ENCODE results near the gene IQGAP2. TPM values are rescaled to one million over a fixed set of nuclear protein-coding genes. Genes with fewer than 3 reads are reported as not detected.

The IQGAP2 gene
- total RNA-seq, 1 donor from 2014 or later, result 8.8 TPM

DNA sequence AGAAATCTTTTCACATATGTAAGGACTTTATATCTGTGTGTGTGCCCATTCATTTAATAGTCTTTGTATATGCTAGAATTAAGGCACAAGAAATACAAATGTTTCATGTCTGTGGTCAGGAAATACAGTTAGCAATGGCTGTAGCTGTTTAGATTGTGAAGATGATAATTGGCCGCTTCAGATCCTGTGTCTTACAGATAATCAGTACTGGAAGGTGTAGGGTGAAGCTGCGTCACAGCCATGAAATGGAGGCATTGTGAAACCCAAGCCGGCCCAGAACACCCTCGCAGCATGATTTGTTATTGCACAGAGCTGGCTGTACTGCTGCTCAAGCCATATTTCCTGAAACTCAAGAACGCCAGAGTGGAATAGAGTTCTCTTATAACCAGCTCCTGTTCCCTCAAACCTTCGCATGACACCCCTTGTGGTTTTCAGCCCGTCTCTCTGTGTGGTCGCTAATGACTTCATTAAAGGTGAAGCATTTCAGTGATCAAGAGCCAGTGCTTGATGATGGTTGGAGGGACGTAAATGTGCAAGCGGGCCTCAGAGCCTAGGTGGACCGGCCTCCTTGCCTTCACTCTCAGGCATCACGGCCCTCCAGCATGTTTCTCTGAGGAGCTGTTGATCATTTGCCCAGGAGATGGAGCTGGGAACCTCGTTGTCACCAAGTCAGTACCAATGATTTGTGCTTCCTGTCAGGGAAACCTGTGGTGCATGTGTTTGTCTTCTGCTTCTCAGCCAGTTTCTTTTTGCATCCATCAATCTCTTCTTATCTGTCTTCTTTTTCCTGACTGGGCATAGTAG lies 140.0 kb downstream of the IQGAP2 start:
- no peak for TF ChIP-seq CTCF (IDR thresholded peaks at IDR 0.05)

DNA sequence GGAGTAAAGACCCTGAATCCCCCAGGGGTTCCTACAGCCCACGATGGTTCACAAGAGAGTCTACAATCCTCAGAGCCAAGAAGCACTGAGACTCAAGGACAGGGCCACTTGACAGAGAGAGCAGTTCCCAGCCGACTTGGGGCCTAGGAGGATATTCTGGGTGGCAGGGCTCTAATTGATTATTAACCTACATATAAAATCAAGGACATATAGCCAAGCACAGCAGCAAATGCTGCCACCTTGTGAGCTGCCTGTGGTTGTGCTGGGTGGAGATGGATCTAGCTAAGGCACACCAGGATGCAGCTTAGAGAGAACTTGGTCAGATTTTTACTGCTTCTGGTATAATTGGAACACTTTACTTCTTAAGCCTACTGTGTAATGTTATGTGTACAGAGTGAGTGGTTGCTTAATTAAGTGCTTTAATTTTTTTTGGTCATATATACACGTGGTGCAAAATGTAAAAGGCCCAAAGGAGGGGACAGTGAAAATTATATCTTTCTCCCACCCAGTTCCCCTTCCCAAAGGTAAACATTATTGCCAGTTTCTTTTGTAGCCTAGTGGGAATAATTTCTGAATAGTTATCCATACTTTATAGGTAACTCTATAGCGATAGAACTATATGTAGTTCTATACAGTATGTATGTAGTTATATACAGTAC lies 141.3 kb downstream of the IQGAP2 start:
- Mint-ChIP-seq H3K36me3 (ENCODE audit: unreplicated experiment) (no peaks in the 10 kb centered on the region), H3K27ac (ENCODE audit: unreplicated experiment) (no peak overlapping the region), H3K4me1 (ENCODE audit: unreplicated experiment) (peaks cover 2% of the 10 kb centered on the region), H3K4me3 (ENCODE audit: unreplicated experiment) (no peak overlapping the region), H3K27me3 (ENCODE audit: unreplicated experiment) (peaks cover 4% of the 10 kb centered on the region), H3K9me3 (ENCODE audit: unreplicated experiment) (no peaks in the 10 kb centered on the region)
- TF ChIP-seq CTCF (IDR thresholded peaks at IDR 0.05), result peak; percentile 86
- no peak for DNase-seq (ENCODE audit: extremely low spot score, unreplicated experiment)

More for the DNA sequence above, 140.0 kb downstream of the IQGAP2 start:
- Mint-ChIP-seq H3K36me3 (ENCODE audit: unreplicated experiment) (no peaks in the 10 kb centered on the region), H3K4me1 (ENCODE audit: unreplicated experiment) (peaks cover 2% of the 10 kb centered on the region), H3K27ac (ENCODE audit: unreplicated experiment) (no peak overlapping the region), H3K9me3 (ENCODE audit: unreplicated experiment) (no peaks in the 10 kb centered on the region), H3K4me3 (ENCODE audit: unreplicated experiment) (no peak overlapping the region), H3K27me3 (ENCODE audit: unreplicated experiment) (peaks cover 4% of the 10 kb centered on the region)
- no peak for DNase-seq (ENCODE audit: extremely low spot score, unreplicated experiment)

DNA sequence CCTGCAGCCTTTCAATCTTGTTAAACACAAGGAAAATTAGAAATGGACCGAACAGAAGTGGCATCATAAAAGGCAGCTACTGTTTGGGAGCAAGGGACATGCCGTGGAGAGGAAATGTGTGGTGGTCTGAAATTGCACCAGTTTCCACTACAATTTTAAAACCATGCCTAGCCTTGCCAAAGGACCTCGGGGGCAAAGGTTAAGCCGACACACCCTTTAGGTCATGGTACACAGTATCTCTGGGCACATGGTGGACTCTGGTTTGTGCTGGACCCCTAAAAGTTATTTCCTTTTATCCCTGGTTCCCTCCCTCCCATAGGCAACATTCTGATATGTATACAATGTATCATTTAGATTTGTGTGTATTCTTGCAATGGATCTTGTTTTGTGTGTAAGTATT lies 142.1 kb downstream of the IQGAP2 start:
- Mint-ChIP-seq H3K36me3 (ENCODE audit: unreplicated experiment) (no peaks in the 10 kb centered on the region), H3K4me3 (ENCODE audit: unreplicated experiment) (no peak overlapping the region), H3K9me3 (ENCODE audit: unreplicated experiment) (no peaks in the 10 kb centered on the region), H3K27me3 (ENCODE audit: unreplicated experiment) (peaks cover 2% of the 10 kb centered on the region), H3K27ac (ENCODE audit: unreplicated experiment) (no peak overlapping the region), H3K4me1 (ENCODE audit: unreplicated experiment) (peaks cover 2% of the 10 kb centered on the region)
- no peak for DNase-seq (ENCODE audit: extremely low spot score, unreplicated experiment)
- no peak for TF ChIP-seq CTCF (IDR thresholded peaks at IDR 0.05)

DNA sequence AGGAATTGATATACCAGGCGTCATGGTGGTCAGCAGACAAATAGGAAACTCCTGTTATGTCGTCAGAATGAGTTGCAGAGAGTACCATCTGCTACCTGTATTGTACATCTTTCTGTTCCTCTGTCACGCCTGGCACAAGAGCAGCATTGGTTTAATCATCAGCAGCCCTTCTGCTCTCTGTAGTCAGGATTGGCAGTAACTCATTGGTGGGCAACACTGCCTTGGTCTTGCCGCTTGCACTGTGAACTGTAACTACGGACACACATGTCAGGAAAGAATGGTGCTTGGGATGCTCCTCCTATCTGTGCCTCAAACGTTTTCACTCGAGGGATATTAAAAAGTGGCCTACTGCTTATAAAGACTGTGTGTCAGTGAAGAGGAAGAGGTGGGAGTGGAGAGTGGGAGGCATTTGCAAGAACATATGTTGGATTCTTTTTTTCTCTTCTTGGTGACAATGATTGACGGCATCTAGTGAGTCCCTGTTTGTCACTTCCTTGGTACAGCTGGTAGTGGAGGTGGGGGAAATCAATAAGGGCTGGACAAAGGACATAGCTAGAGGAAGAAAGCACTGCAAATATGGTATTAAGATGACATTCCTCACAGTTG lies 143.5 kb downstream of the IQGAP2 start:
- H3K4me1 Mint-ChIP-seq (ENCODE audit: unreplicated experiment), result peaks cover 2% of the 10 kb centered on the region
- H3K4me3 Mint-ChIP-seq (ENCODE audit: unreplicated experiment), result no peak overlapping the region
- H3K9me3 Mint-ChIP-seq (ENCODE audit: unreplicated experiment), result no peaks in the 10 kb centered on the region
- no peaks in the 10 kb centered on the region for H3K36me3 Mint-ChIP-seq (ENCODE audit: unreplicated experiment)
- TF ChIP-seq CTCF (IDR thresholded peaks at IDR 0.05), result no peak
- no peak overlapping the region for H3K27ac Mint-ChIP-seq (ENCODE audit: unreplicated experiment)
- DNase-seq (ENCODE audit: extremely low spot score, unreplicated experiment), result no peak
- no peaks in the 10 kb centered on the region for H3K27me3 Mint-ChIP-seq (ENCODE audit: unreplicated experiment)
